Ascending aorta (tissue), 2 donors: ENCODE data around the gene KCNQ1. TPM values are rescaled to one million over a fixed set of nuclear protein-coding genes. Genes with fewer than 3 reads are reported as not detected.

Experiments used
- DNase-seq, 2 donors: peaks; one replicate each; pipeline ENCODE4 v3.0.0-alpha.2; 2019; ENCODE audit warnings: low spot score in 2 of 2
- H3K27ac ChIP-seq, 2 donors: fragments of 200-600 bp; sonication (generic); one replicate each; pipeline ENCODE4 v1.5.1; 2016 to 2017; ENCODE audit warnings: mild to moderate bottlenecking in 1 of 2
- H3K27me3 ChIP-seq: fragments of 200-600 bp; sonication (generic); one replicate; pipeline ENCODE4 v1.5.1; 2017
- H3K36me3 ChIP-seq, 2 donors: fragments of 200-600 bp; sonication (generic); one replicate each; pipeline ENCODE4 v1.5.1; 2016
- H3K4me1 ChIP-seq, 2 donors: fragments of 200-600 bp; sonication (generic); one replicate each; pipeline ENCODE4 v1.5.1; 2016 to 2017; ENCODE audit warnings: mild to moderate bottlenecking in 1 of 2
- H3K4me3 ChIP-seq, 2 donors: fragments of 200-600 bp; sonication (generic); one replicate each; pipeline ENCODE4 v1.5.1; 2016 to 2017; ENCODE audit warnings: mild to moderate bottlenecking in 1 of 2
- H3K9me3 ChIP-seq, 2 donors: fragments of 200-600 bp; sonication (generic); one replicate each; pipeline ENCODE4 v1.5.1; 2016
- intact Hi-C: fragments of 100-400 bp; cut with DNase I; formaldehyde crosslinking; loops from one replicate; pipeline ENCODE4 v1.15.1; 2023
- total RNA-seq: library from RNA; depleted of rRNA; stranded (reverse); fragments of >200 nt; gene quantifications from one replicate; pipeline ENCODE4 v1.1.0, GENCODE V29; 2016
- TF ChIP-seq, protein P1 (sequence below), 3 experiments: fragments of 200-600 bp in 2 of 3; fragments of 450-650 bp in 1 of 3; sonication (generic) in 2 of 3; IDR thresholded peaks; one replicate each; pipeline ENCODE4 v1.5.1; 2016 to 2019; ENCODE audit warnings: antibody characterized with exemption in 3 of 3, mild to moderate bottlenecking in 1 of 3, moderate library complexity in 1 of 3

KCNQ1 gene
- total RNA-seq, 1 donor from 2014 or later: 2.3 TPM

DNA sequence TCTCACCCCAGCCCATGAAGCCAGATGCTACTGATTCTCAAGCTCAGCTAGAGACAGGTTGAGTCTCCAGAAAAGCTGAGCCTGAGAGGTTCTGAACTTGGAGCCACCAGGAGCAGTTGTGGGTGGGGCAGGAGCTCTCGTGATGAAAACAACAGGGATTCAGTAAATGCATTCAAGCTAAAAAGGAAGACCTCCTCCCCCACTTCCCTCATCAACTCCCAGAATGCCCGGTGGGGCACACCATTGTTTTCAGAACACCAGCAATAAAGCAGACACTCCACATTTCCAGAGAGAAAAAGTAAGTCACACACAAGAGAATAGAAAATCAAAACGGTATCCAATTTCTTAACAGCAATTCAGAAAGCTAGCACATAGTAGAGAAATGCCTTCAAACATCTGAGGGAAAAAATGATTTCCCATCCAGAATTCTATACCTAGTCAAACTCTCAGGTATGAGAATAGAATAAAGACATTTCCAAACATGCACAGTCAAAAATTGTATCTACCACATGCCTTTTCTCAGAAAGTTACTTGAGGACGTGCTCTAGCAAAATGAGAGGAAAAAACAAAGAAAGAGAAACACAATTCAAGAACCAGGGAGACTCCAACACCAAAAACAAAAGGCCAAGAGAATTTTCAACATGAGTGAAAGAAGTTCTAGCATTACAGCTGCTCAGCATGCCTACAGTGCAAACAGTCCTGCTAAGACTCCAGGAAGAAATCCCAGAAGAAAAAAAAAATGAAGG lies 383.9 kb downstream of the KCNQ1 start:
- intact Hi-C loops: loop anchor here (5.0 kb wide), 3 partner anchors 36 to 966 kb away; partner anchors contain the start of gene NAP1L4
- Histone ChIP-seq H3K4me1 (peaks cover 13 to 28% of the 10 kb centered on the region in 2 donors), H3K27me3 (no peaks in the 10 kb centered on the region), H3K27ac (no peak overlapping the region), H3K36me3 (no peaks in the 10 kb centered on the region), H3K9me3 (no peaks in the 10 kb centered on the region), H3K4me3 (no peak overlapping the region)
- DNase-seq: no peak
- TF ChIP-seq, protein P1, sequence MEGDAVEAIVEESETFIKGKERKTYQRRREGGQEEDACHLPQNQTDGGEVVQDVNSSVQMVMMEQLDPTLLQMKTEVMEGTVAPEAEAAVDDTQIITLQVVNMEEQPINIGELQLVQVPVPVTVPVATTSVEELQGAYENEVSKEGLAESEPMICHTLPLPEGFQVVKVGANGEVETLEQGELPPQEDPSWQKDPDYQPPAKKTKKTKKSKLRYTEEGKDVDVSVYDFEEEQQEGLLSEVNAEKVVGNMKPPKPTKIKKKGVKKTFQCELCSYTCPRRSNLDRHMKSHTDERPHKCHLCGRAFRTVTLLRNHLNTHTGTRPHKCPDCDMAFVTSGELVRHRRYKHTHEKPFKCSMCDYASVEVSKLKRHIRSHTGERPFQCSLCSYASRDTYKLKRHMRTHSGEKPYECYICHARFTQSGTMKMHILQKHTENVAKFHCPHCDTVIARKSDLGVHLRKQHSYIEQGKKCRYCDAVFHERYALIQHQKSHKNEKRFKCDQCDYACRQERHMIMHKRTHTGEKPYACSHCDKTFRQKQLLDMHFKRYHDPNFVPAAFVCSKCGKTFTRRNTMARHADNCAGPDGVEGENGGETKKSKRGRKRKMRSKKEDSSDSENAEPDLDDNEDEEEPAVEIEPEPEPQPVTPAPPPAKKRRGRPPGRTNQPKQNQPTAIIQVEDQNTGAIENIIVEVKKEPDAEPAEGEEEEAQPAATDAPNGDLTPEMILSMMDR (IDR thresholded peaks at IDR 0.05): no peak

DNA sequence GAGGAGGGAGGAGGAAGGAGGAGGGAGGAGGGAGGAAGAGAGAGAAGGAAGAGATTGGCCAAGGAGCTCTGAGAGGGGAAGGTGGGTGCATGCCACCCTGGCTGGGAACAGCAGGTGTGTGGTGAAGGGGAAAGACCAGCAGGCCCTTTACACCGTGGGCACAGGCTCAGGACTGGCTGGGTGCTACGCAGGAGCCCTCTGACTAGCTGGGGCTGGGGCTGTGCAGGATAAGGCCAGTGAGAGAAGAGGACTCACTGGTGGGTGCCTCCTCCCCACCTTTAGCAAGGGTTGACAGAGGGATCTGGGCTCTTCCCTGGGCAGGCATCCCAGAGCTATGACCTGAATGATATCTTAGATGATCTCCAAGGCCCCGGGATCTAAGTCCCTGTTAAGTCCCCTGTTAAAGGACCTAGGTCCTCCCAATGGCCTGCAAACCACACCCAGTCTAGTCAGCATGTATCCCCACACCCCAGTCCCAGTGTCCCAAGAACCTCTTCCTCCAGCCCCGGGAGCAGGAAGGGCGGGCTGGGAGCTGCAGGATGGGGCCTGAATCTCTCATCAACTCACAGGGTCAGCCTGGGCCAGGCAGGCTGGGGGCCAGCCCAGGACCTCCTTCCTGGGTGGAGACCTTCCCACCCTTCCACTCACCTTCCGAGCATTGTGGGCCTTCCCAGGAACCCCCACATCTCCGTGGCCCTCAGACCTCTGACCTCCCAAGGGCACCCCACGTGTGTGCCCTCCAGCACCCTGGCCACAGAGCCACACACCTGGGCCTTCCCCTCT lies 385.4 kb downstream of the KCNQ1 start:
- TF ChIP-seq, protein P1 (IDR thresholded peaks at IDR 0.05): no peak
- Histone ChIP-seq H3K4me1 (peaks cover 7 to 18% of the 10 kb centered on the region in 2 donors), H3K9me3 (no peaks in the 10 kb centered on the region), H3K36me3 (no peaks in the 10 kb centered on the region), H3K27me3 (no peaks in the 10 kb centered on the region), H3K4me3 (no peak overlapping the region), H3K27ac (no peak overlapping the region)
- DNase-seq: no peak
- intact Hi-C loops: no loop called here

DNA sequence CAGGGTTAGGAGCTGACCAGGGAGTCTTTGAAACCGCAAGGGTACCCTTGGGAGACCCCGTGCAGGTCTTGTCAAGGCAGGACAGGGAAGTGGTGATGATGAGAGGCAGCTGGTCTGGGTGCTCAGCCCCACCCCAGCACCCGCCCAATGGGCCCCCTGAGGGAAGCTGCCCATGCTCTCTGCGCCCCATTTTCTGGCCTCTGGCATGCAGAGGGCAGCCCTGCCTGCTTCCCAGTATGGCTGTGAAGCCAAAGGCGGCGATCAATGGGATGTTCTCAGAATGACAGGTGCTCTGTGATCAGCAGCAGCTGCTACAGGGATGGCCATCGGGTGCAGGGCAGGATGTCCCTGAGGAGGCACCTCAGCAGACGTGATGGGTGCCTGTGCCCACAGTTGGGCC lies 386.1 kb downstream of the KCNQ1 start:
- TF ChIP-seq, protein P1 (IDR thresholded peaks at IDR 0.05): no peak
- no peak for DNase-seq
- Histone ChIP-seq H3K27me3 (no peaks in the 10 kb centered on the region), H3K4me3 (no peak overlapping the region), H3K27ac (no peak overlapping the region), H3K36me3 (no peaks in the 10 kb centered on the region), H3K4me1 (peaks cover 6 to 11% of the 10 kb centered on the region in 2 donors), H3K9me3 (no peaks in the 10 kb centered on the region)
- intact Hi-C loops: no loop called here

DNA sequence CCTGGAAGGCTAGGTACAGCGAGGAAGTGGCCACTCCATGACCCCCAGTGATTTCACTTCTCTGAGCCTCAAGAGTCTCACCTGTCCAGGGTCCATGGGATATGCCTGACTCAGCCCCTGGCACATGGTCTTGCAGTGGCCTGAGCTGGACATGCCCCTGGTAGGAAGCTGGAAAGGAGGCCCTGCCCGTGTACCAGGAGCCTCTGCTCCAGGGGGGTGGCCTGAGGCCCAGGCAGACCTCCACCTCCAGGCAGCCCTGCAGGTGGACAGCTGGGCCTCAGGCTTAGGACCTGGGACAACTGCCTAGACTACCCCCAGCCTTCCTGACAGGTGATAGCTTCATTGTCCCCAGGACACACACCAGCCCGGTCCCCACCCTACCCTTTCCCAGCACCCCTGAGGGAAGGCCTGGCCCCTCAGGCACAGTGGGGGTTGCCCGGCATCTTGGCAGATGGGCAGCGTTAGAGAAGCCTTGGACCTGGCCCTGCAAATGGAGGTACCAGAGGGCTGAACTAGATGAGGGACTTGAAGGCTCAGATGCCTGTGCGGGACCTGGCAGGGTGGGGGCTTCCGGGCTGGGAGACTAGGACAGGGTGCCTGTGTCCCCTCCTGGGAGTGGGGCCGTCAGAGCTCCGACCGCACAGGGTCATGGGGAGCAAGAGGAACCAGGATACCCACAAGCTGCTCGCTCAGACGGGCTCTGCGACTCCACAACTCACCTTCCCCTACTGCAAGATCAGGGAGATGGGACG lies 387.1 kb downstream of the KCNQ1 start:
- intact Hi-C loops: no loop called here
- DNase-seq: no peak
- no peaks in the 10 kb centered on the region for H3K9me3 ChIP-seq
- no peak overlapping the region for H3K27ac ChIP-seq
- no peak overlapping the region for H3K4me3 ChIP-seq
- TF ChIP-seq, protein P1 (IDR thresholded peaks at IDR 0.05): no peak
- peaks cover 0 to under 1% of the 10 kb centered on the region in 2 donors for H3K4me1 ChIP-seq
- no peaks in the 10 kb centered on the region for H3K27me3 ChIP-seq
- no peaks in the 10 kb centered on the region for H3K36me3 ChIP-seq

DNA sequence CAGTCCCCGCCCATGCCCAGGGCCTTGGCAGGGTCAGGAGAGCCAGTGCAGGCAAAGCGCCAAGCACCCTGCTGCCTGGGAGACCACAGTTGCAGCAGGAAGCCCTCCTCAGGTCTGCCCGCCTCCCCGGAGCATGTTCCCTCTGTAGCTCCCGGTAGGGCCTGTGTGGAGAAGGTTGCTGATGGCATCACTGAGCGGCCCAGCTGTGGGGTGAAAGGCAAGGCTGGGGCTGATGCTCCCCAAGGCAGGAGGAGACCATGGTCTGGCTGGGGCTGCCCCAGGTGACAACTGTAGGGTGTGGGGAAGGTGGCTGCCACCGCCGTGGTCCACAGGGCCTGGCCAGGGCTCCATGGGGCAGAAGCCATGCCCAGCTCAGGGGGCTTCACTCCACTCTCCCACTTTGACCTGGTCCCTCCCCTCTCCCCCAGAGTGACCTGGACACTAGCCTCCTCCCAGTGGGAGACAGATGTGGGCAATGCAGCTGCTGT lies 387.8 kb downstream of the KCNQ1 start:
- intact Hi-C loops: no loop called here

More for the DNA sequence above, 387.8 kb downstream of the KCNQ1 start:
- no peaks in the 10 kb centered on the region for H3K27me3 ChIP-seq
- no peaks in the 10 kb centered on the region for H3K9me3 ChIP-seq
- TF ChIP-seq, protein P1 (IDR thresholded peaks at IDR 0.05): no peak
- no peaks in the 10 kb centered on the region for H3K4me1 ChIP-seq
- no peaks in the 10 kb centered on the region for H3K36me3 ChIP-seq
- no peak overlapping the region for H3K4me3 ChIP-seq
- no peak overlapping the region for H3K27ac ChIP-seq
- no peak for DNase-seq
